HCT116 (cell line): Measurements from ENCODE around the gene GPRIN2.
"Not testable (repeated sequence)": the region's sequence is repeated elsewhere in the genome, so short reads cannot be mapped to it uniquely, and the experiment has no call there.

ENCODE experiments used
- EZH2 ChIP-seq: fragments of 200-600 bp; sonication (generic); IDR thresholded peaks from 2 replicates; pipeline ENCODE4 v1.6.1; 2017; ENCODE audit warnings: antibody characterized with exemption, mixed run types
- EZH2phosphoT487 ChIP-seq: fragments of 200-600 bp; IDR thresholded peaks from 2 replicates; pipeline ENCODE4 v1.6.1; 2018; ENCODE audit warnings: antibody characterized with exemption, borderline replicate concordance
- POLR2A ChIP-seq: IDR thresholded peaks from 2 replicates; pipeline ENCODE4 v1.7.0; 2011; ENCODE audit warnings: borderline replicate concordance; ENCODE audit not compliant: insufficient read depth, insufficient read length; ENCODE audit errors: extremely low read depth
- POLR2AphosphoS5 ChIP-seq: IDR thresholded peaks from 2 replicates; pipeline ENCODE4 v1.6.1; 2011; ENCODE audit warnings: mild to moderate bottlenecking, low read depth, low read length, moderate library complexity
- RAD21 ChIP-seq: IDR thresholded peaks from 2 replicates; pipeline ENCODE4 v1.6.1; 2012; ENCODE audit warnings: low read depth, mild to moderate bottlenecking
- SIN3A ChIP-seq: IDR thresholded peaks from 2 replicates; pipeline ENCODE4 v1.6.1; 2012; ENCODE audit warnings: low read depth
- TCF7L2 ChIP-seq: IDR thresholded peaks from 2 replicates; pipeline ENCODE4 v1.7.0; 2011; ENCODE audit warnings: borderline replicate concordance, inconsistent platforms; ENCODE audit not compliant: insufficient read depth, insufficient read length; ENCODE audit errors: extremely low read depth
- YY1 ChIP-seq: IDR thresholded peaks from 2 replicates; pipeline ENCODE4 v1.6.1; 2011; ENCODE audit warnings: low read length, low read depth, moderate library complexity, mild to moderate bottlenecking; ENCODE audit not compliant: insufficient replicate concordance; ENCODE audit errors: extremely low read depth
- TF ChIP-seq, protein P1 (sequence below): IDR thresholded peaks from 2 replicates; pipeline ENCODE4 v1.6.1; 2012; ENCODE audit warnings: low read depth
- TF ChIP-seq, protein P2 (sequence below), 3 experiments: fragments of 200-600 bp in 1 of 3; sonication (generic) in 1 of 3; IDR thresholded peaks in 2 of 3; conservative IDR thresholded peaks in 1 of 3; 2 replicates each; pipeline ENCODE4 v1.5.1; 2012 to 2017; ENCODE audit warnings: low read depth in 2 of 3, low read length in 2 of 3, antibody characterized with exemption in 1 of 3, borderline replicate concordance in 1 of 3, control low read depth in 1 of 3, mild to moderate bottlenecking in 1 of 3, mixed read lengths in 1 of 3, mixed run types in 1 of 3, moderate library complexity in 1 of 3; ENCODE audit not compliant: insufficient read depth in 1 of 3
- TF ChIP-seq, protein P3 (sequence below): IDR thresholded peaks from 2 replicates; pipeline ENCODE4 v1.6.1; 2012

DNA sequence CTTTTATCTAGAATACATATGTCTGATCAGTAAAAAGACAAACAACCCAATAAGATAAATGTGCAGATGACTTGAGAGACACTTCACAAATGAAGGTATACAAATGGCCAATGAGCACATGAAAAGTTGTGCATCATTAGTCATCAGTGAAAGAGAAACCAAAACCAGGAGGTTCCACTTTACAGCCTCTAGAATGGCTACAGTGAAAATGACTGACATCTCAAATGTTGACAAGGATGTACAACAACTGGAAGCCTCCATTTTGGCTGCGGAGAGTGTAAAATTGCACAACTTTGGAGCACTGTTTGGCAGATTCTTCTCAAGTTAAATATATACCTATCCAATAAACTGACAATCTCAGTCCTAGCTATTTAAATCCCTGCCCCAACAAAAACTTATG lies 44.1 kb upstream of the GPRIN2 start:
- TF ChIP-seq, protein P1, sequence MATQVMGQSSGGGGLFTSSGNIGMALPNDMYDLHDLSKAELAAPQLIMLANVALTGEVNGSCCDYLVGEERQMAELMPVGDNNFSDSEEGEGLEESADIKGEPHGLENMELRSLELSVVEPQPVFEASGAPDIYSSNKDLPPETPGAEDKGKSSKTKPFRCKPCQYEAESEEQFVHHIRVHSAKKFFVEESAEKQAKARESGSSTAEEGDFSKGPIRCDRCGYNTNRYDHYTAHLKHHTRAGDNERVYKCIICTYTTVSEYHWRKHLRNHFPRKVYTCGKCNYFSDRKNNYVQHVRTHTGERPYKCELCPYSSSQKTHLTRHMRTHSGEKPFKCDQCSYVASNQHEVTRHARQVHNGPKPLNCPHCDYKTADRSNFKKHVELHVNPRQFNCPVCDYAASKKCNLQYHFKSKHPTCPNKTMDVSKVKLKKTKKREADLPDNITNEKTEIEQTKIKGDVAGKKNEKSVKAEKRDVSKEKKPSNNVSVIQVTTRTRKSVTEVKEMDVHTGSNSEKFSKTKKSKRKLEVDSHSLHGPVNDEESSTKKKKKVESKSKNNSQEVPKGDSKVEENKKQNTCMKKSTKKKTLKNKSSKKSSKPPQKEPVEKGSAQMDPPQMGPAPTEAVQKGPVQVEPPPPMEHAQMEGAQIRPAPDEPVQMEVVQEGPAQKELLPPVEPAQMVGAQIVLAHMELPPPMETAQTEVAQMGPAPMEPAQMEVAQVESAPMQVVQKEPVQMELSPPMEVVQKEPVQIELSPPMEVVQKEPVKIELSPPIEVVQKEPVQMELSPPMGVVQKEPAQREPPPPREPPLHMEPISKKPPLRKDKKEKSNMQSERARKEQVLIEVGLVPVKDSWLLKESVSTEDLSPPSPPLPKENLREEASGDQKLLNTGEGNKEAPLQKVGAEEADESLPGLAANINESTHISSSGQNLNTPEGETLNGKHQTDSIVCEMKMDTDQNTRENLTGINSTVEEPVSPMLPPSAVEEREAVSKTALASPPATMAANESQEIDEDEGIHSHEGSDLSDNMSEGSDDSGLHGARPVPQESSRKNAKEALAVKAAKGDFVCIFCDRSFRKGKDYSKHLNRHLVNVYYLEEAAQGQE = not testable (repeated sequence)
- TF ChIP-seq, protein P2, sequence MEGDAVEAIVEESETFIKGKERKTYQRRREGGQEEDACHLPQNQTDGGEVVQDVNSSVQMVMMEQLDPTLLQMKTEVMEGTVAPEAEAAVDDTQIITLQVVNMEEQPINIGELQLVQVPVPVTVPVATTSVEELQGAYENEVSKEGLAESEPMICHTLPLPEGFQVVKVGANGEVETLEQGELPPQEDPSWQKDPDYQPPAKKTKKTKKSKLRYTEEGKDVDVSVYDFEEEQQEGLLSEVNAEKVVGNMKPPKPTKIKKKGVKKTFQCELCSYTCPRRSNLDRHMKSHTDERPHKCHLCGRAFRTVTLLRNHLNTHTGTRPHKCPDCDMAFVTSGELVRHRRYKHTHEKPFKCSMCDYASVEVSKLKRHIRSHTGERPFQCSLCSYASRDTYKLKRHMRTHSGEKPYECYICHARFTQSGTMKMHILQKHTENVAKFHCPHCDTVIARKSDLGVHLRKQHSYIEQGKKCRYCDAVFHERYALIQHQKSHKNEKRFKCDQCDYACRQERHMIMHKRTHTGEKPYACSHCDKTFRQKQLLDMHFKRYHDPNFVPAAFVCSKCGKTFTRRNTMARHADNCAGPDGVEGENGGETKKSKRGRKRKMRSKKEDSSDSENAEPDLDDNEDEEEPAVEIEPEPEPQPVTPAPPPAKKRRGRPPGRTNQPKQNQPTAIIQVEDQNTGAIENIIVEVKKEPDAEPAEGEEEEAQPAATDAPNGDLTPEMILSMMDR (IDR thresholded peaks at IDR 0.05 in 2 of 3, conservative IDR thresholded peaks at IDR 0.05 in 1 of 3; ENCODE audit: borderline replicate concordance in 1 of 3, insufficient read depth in 1 of 3, low read depth in 2 of 3, low read length in 2 of 3) = not testable (repeated sequence)
- not testable (repeated sequence) for TF ChIP-seq POLR2A, EZH2, YY1, EZH2phosphoT487, POLR2AphosphoS5, SIN3A, RAD21, TCF7L2
- TF ChIP-seq, protein P3, sequence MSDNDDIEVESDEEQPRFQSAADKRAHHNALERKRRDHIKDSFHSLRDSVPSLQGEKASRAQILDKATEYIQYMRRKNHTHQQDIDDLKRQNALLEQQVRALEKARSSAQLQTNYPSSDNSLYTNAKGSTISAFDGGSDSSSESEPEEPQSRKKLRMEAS = not testable (repeated sequence)
